HG03135 (cell line): Measurements from ENCODE around the gene RNF10.
"Not testable (repeated sequence)": the region's sequence is repeated elsewhere in the genome, so short reads cannot be mapped to it uniquely, and the experiment has no call there.

Experiments
- ATAC-seq: cut with Tn5 transposase; IDR thresholded peaks from one replicate; pipeline ENCODE4 v1.9.1; 2021; ENCODE audit warnings: mild to moderate bottlenecking, moderate library complexity; ENCODE audit not compliant: unreplicated experiment

Gene RNF10

GRCh38 chr12:120528861-120529525 lies 5.2 kb upstream of the RNF10 start, which contains the start of gene COQ5:
TSS of gene COQ5 (minus strand) at chr12:120529158. CDS start at chr12:120529141, 17 bp downstream.
- ATAC-seq: peak; percentile 80

GRCh38 chr12:120529641-120530417 lies 4.3 kb upstream of the RNF10 start:
- ATAC-seq: no peak

- ATAC-seq: not testable (repeated sequence)
Observed at GRCh38 chr12:120530418-120530761, 3.8 kb upstream of the RNF10 start.

GRCh38 chr12:120532701-120533238 lies 1.4 kb upstream of the RNF10 start:
- no peak for ATAC-seq

GRCh38 chr12:120534703-120535655 lies 823 bp downstream of the RNF10 start:
- peak; percentile 44 for ATAC-seq

GRCh38 chr12:120536064-120536791 lies 2.1 kb downstream of the RNF10 start:
- no peak for ATAC-seq

- no peak for ATAC-seq
Observed at GRCh38 chr12:120537856-120538220, 3.7 kb downstream of the RNF10 start.

- ATAC-seq: no peak
Observed at GRCh38 chr12:120538281-120539156, 4.4 kb downstream of the RNF10 start.

GRCh38 chr12:120539303-120539702 lies 5.1 kb downstream of the RNF10 start:
- no peak for ATAC-seq

GRCh38 chr12:120540445-120540844 lies 6.3 kb downstream of the RNF10 start:
- ATAC-seq: no peak

- ATAC-seq: no peak
Observed at GRCh38 chr12:120542166-120542565, 8.0 kb downstream of the RNF10 start.

GRCh38 chr12:120544691-120545090 lies 10.5 kb downstream of the RNF10 start:
- no peak for ATAC-seq

GRCh38 chr12:120546050-120546386 lies 11.9 kb downstream of the RNF10 start:
- ATAC-seq: no peak

- ATAC-seq: no peak
Observed at GRCh38 chr12:120554678-120555077, 20.5 kb downstream of the RNF10 start.

GRCh38 chr12:120557589-120557988 lies 23.4 kb downstream of the RNF10 start:
- no peak for ATAC-seq

GRCh38 chr12:120562906-120563305 lies 28.8 kb downstream of the RNF10 start:
- ATAC-seq: no peak

GRCh38 chr12:120563495-120563894 lies 29.3 kb downstream of the RNF10 start:
- no peak for ATAC-seq

- no peak for ATAC-seq
Observed at GRCh38 chr12:120571299-120571698, 37.1 kb downstream of the RNF10 start.

- ATAC-seq: no peak
Observed at GRCh38 chr12:120573560-120573959, 39.4 kb downstream of the RNF10 start.

GRCh38 chr12:120574106-120574505 lies 40.0 kb downstream of the RNF10 start:
- ATAC-seq: no peak
